Suprapubic skin (tissue), 4 donors: Measurements from ENCODE around the gene DOC2B. TPM values are rescaled to one million over a fixed set of nuclear protein-coding genes. Genes with fewer than 3 reads are reported as not detected.

ENCODE experiments used
- DNase-seq, 2 donors: peaks; one replicate each; pipeline ENCODE4 v3.0.0-alpha.2; 2019; ENCODE audit warnings: low spot score in 2 of 2
- H3K27ac ChIP-seq: fragments of 200-600 bp; sonication (generic); one replicate; pipeline ENCODE4 v1.5.1; 2019
- H3K27me3 ChIP-seq: fragments of 200-600 bp; sonication (generic); one replicate; pipeline ENCODE4 v1.5.1; 2019
- H3K36me3 ChIP-seq: fragments of 200-600 bp; sonication (generic); one replicate; pipeline ENCODE4 v1.5.1; 2019
- H3K4me1 ChIP-seq: fragments of 200-600 bp; sonication (generic); one replicate; pipeline ENCODE4 v1.5.1; 2019
- H3K4me3 ChIP-seq: fragments of 200-600 bp; sonication (generic); one replicate; pipeline ENCODE4 v1.5.1; 2019; ENCODE audit warnings: mild to moderate bottlenecking
- H3K9me3 ChIP-seq: fragments of 200-600 bp; sonication (generic); one replicate; pipeline ENCODE4 v1.5.1; 2019
- CTCF ChIP-seq, 2 donors: fragments of 200-600 bp in 1 of 2; fragments of 450-650 bp in 1 of 2; sonication (generic) in 1 of 2; IDR thresholded peaks; one replicate each; pipeline ENCODE4 v1.5.1; 2016 to 2019; ENCODE audit warnings: antibody characterized with exemption in 2 of 2, mild to moderate bottlenecking in 1 of 2, moderate library complexity in 1 of 2
- EP300 ChIP-seq: sonication (generic); formaldehyde crosslinking; IDR thresholded peaks from one replicate; pipeline ENCODE4 v1.6.1; 2017; ENCODE audit warnings: antibody characterized with exemption
- POLR2A ChIP-seq, 2 donors: fragments of 450-650 bp; IDR thresholded peaks; one replicate each; pipeline ENCODE4 v1.6.1; 2017; ENCODE audit warnings: antibody characterized with exemption in 2 of 2, mild to moderate bottlenecking in 2 of 2, moderate library complexity in 2 of 2
- POLR2AphosphoS5 ChIP-seq, 3 donors: sonication (generic); formaldehyde crosslinking; IDR thresholded peaks; one replicate each; pipeline ENCODE4 v1.6.1; 2017; ENCODE audit warnings: antibody characterized with exemption in 3 of 3
- WGBS: methylation state at CpG from one replicate; pipeline ENCODE4 v1.1.5; 2018; 5-methylcytosine and 5-hydroxymethylcytosine counted together
- total RNA-seq, 4 donors: library from RNA; depleted of rRNA; stranded (reverse); fragments of >200 nt; gene quantifications; one replicate each; pipeline ENCODE4 v1.1.0, GENCODE V29; 2016

Gene DOC2B
- 10 to 100 TPM in 1 of 4 donors, 1 to 10 TPM in 3; 1.8 to 19.4 (median 6.1) TPM for total RNA-seq

- no CpG with 5 or more reads among the region's 120 CpGs for WGBS
- H3K27ac ChIP-seq = peak within 1 kb of the TSS; percentile 62
- H3K27me3 ChIP-seq = peaks cover 56% of the 10 kb centered on the region
- peak within 1 kb of the TSS; percentile 59 for H3K4me3 ChIP-seq
- no peak for DNase-seq
- peaks cover 36% of the 10 kb centered on the region for H3K4me1 ChIP-seq
- TF ChIP-seq EP300 (no peak), POLR2A (IDR thresholded peaks at IDR 0.05) (no peak), POLR2AphosphoS5 (IDR thresholded peaks at IDR 0.05) (no peak)
- H3K9me3 ChIP-seq = no peaks in the 10 kb centered on the region
- no peaks in the 10 kb centered on the region for H3K36me3 ChIP-seq
Observed at GRCh38 chr17:181245-182049, at the start of gene DOC2B. TSS of gene DOC2B (minus strand) at chr17:181650. CDS start at chr17:181479, 171 bp downstream.

DNA sequence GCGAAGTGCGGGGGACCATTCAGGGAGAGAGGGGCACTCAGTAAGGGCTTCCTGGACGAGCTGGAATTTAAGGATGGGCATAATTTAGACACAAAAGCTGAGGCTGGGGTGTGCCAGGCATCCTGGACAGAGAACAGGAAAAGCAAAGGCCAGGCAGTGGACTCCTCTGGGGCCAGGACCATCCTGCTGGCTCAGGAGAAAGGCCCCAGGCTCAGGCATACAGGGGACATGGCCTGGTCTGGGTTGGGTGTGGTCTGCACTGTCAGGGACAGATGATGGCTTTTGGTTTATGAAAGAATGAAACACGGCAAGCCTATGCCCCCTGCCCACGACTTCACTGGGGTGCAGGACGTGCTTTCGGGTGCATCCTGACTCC, 48.9 kb upstream of the DOC2B start:
- peaks cover 6% of the 10 kb centered on the region for H3K4me1 ChIP-seq
- no peak overlapping the region for H3K4me3 ChIP-seq
- 83% methylated on average over 7 of the region's 7 CpGs for WGBS
- H3K36me3 ChIP-seq = no peaks in the 10 kb centered on the region
- H3K27me3 ChIP-seq = no peaks in the 10 kb centered on the region
- H3K9me3 ChIP-seq = no peaks in the 10 kb centered on the region
- H3K27ac ChIP-seq = no peak overlapping the region
- TF ChIP-seq POLR2AphosphoS5 (IDR thresholded peaks at IDR 0.05) (no peak), CTCF (IDR thresholded peaks at IDR 0.05) (no peak)
- peak; percentile 39 to 54 for DNase-seq

DNA sequence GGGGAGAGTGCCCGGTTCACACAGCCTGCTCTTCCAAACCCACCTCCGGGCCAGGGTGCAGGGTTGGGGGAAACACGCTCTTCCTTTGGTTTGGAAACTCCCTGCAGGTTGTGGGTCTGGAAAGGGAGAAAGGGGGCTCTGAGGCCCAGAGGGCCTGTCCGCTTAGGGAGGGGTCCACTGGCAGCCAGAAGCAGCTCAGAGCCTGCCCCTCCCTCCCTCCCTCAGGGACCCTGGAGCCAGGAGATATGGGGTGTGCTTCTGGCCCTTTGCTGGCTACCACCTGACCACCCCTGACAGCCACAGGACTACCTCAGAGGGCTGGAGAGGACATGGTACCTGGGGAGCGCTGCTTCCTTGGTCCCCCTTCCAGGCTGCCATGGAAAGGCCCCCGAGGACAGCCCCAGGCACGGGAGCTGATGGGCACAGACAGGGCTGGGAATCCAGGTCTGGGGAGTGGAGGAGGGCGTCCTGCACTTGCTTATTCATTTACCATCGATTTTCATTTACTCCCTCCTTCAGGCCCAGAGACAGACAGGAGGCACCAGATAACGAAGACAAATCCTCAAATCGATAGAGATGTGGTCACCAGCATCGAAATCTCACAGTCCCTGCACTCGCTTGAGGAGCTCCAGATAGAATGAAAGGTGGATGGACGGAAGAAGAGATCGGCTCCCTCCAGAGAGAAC, 48.4 kb upstream of the DOC2B start:
- Histone ChIP-seq H3K27ac (no peak overlapping the region), H3K9me3 (no peaks in the 10 kb centered on the region), H3K27me3 (no peaks in the 10 kb centered on the region), H3K4me1 (peaks cover 6% of the 10 kb centered on the region), H3K4me3 (no peak overlapping the region), H3K36me3 (no peaks in the 10 kb centered on the region)
- WGBS = 83% methylated on average over 14 of the region's 15 CpGs
- DNase-seq = peak; percentile 45 to 61
- TF ChIP-seq EP300 = no peak
- no peak for TF ChIP-seq CTCF (IDR thresholded peaks at IDR 0.05)
- no peak for TF ChIP-seq POLR2A (IDR thresholded peaks at IDR 0.05)

DNA sequence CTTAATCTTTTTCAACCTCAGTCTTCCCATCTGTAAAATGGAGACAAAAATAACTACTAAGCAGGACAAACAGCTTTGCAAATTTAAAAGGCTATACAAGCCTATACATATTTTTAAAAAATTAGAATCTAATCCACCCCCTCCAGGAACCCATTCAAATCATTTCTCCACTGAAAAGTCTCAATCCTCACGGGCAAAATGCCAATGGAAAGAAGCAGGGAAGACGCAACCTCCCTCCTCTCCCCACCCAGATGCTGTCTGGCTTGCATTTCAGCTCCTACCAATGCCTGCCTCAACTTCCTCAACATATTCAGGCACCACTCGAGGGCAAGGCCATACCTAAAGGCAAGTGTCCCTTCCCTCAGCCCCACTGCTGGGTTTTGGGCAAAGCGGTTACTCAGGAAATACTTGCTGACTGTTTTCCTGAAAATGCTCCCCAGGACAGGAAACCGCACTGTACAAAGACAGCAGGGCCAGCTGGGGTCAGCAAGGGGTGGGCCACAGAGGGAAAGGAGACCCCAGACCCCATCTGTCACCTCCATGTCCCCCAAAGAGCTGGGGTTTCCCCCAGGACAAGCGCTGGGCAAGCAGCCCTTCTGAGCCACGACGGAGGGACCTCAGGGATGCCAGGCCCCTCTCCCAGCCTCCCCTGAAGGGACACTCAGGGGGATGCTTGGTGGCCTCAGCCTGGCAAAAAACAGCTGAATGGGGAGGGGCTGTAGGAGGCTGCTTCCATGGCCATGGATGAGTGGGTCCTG, 47.7 kb upstream of the DOC2B start:
- WGBS = 78% methylated on average over 5 of the region's 8 CpGs
- TF ChIP-seq POLR2A (IDR thresholded peaks at IDR 0.05) = no peak
- TF ChIP-seq POLR2AphosphoS5 (IDR thresholded peaks at IDR 0.05) = no peak
- no peak for TF ChIP-seq EP300
- H3K4me3 ChIP-seq = no peak overlapping the region
- H3K27ac ChIP-seq = no peak overlapping the region
- no peaks in the 10 kb centered on the region for H3K9me3 ChIP-seq
- DNase-seq = peak; percentile 29 to 58
- H3K27me3 ChIP-seq = no peaks in the 10 kb centered on the region
- peaks cover 6% of the 10 kb centered on the region for H3K4me1 ChIP-seq
- H3K36me3 ChIP-seq = no peaks in the 10 kb centered on the region

DNA sequence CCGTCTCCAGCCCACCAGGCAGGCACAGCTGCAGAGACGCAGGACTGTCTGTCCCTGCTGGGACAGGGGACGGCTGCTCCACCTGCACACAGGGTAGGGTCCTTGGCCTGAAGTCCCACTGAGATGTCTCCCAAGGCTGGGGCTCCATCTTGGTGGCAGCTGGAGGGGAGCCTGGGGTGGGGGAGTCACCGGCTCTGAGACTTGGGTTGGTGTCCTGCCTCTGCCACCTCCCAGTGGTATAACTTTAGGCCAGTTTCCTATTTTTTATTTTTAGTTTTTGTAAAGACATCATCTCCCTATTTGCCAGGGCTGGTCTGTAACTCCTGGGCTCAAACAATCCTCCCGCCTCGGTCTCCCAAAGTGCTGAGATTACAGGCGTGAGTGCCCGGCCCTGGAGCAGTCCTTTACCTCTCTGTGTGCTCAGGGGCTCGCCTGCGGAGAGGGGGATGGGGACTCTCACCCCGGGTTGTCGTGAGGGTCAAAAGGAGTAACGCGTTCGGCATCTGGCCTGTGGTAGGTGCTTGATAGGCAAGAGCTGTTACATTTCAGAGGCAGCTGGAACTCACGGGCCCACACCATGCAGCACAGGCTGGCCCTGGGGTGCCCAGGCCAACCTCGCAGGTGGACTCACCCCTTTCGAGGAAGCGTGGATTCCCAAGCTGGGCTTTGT, 46.6 kb upstream of the DOC2B start:
- H3K4me1 ChIP-seq = peaks cover 6% of the 10 kb centered on the region
- WGBS = 92% methylated on average over 14 of the region's 19 CpGs
- no peak for TF ChIP-seq CTCF (IDR thresholded peaks at IDR 0.05)
- no peak for TF ChIP-seq POLR2A (IDR thresholded peaks at IDR 0.05)

More for the DNA sequence above, 46.6 kb upstream of the DOC2B start:
- no peaks in the 10 kb centered on the region for H3K36me3 ChIP-seq
- no peak overlapping the region for H3K4me3 ChIP-seq
- H3K27me3 ChIP-seq = no peaks in the 10 kb centered on the region
- no peak overlapping the region for H3K27ac ChIP-seq
- H3K9me3 ChIP-seq = no peaks in the 10 kb centered on the region
- peak; percentile 51 to 71 for DNase-seq
